OCI-LY1 (cell line): Measurements from ENCODE around the gene SPTBN2.

Experiments used
- EZH2 ChIP-seq: fragments of 200-600 bp; sonication (generic), shearing (Covaris generic); IDR thresholded peaks from 2 replicates; pipeline ENCODE4 v1.8.0; 2017; ENCODE audit warnings: borderline replicate concordance, mixed run types, mild to moderate bottlenecking, antibody characterized with exemption, low read length, moderate library complexity, mixed read lengths
- TF ChIP-seq, protein P1 (sequence below): fragments of 200-600 bp; sonication (generic), shearing (Covaris generic); IDR thresholded peaks from 2 replicates; pipeline ENCODE4 v1.5.1; 2017; ENCODE audit warnings: mild to moderate bottlenecking, antibody characterized with exemption, low read length, moderate library complexity, mixed read lengths

DNA sequence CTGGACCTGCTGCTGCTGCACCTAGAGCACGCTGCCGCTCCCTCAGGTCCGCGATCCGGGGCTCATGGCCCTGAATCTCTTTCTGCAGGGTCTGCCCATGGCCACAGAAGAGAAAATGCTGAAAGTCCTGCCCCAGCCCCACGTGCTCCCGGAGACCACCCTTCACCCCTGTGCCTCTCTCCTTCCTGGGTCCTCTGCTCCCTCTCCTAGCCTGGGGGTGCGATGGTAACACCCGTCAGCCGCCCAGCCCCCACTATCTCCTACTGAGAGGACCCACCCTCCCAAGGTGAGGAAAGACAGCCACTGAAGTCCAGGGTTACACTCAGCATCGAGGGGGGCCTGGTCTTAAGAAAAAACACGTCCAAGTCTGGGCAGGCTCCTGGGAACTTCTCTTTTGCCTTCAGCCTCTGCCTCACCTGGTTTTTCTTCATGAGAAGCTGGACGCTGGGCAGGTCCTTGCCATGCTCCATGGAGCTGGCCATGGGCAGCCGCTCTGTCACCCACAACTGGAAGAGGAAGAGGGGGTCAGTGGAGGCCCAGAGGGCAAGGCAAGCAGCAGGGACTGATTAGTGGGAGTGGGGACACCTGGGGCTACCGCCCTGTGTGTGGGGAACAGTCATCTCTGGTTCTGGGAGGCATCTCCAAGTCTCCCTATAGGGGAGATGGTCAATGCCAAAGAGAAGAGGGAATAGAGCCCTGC lies 35.5 kb downstream of the SPTBN2 start:
- TF ChIP-seq, protein P1, sequence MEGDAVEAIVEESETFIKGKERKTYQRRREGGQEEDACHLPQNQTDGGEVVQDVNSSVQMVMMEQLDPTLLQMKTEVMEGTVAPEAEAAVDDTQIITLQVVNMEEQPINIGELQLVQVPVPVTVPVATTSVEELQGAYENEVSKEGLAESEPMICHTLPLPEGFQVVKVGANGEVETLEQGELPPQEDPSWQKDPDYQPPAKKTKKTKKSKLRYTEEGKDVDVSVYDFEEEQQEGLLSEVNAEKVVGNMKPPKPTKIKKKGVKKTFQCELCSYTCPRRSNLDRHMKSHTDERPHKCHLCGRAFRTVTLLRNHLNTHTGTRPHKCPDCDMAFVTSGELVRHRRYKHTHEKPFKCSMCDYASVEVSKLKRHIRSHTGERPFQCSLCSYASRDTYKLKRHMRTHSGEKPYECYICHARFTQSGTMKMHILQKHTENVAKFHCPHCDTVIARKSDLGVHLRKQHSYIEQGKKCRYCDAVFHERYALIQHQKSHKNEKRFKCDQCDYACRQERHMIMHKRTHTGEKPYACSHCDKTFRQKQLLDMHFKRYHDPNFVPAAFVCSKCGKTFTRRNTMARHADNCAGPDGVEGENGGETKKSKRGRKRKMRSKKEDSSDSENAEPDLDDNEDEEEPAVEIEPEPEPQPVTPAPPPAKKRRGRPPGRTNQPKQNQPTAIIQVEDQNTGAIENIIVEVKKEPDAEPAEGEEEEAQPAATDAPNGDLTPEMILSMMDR = no peak
- no peak for TF ChIP-seq EZH2
